HG03097 (cell line): ENCODE data around the gene ZCCHC3.
A peak's percentile ranks its signal among the peaks of the same experiment; 100 is the strongest.

Experiments used
- ATAC-seq: cut with Tn5 transposase; IDR thresholded peaks from one replicate; pipeline ENCODE4 v1.9.1; 2021; ENCODE audit not compliant: unreplicated experiment, low FRiP score

The ZCCHC3 gene

GRCh38 chr20:278607-279571 lies 18.5 kb upstream of the ZCCHC3 start:
- ATAC-seq: no peak

- ATAC-seq: no peak
These were observed 13.2 kb upstream of the ZCCHC3 start for GRCh38 chr20:284172-284571.

- ATAC-seq: no peak
These were observed 10.9 kb upstream of the ZCCHC3 start for GRCh38 chr20:286508-286907.

GRCh38 chr20:288956-289692 lies 8.2 kb upstream of the ZCCHC3 start:
- ATAC-seq: no peak

GRCh38 chr20:289693-290083 lies 7.7 kb upstream of the ZCCHC3 start:
- ATAC-seq: no peak

- peak; percentile 72 for ATAC-seq
These were observed 7.1 kb upstream of the ZCCHC3 start, which contains the start of gene C20orf96 for GRCh38 chr20:290084-290831. C20orf96 (minus strand) TSS chr20:290750; CDS start chr20:290610, 140 bp downstream.

GRCh38 chr20:294602-295001 lies 2.8 kb upstream of the ZCCHC3 start:
- ATAC-seq: no peak

GRCh38 chr20:295804-296203 lies 1.6 kb upstream of the ZCCHC3 start:
- no peak for ATAC-seq

GRCh38 chr20:297925-298775 lies 780 bp downstream of the ZCCHC3 start:
- ATAC-seq: peak; percentile 17

- no peak for ATAC-seq
These were observed 1.5 kb downstream of the ZCCHC3 start for GRCh38 chr20:298776-299391.

- ATAC-seq: no peak
These were observed 3.1 kb downstream of the ZCCHC3 start for GRCh38 chr20:300345-300990.

GRCh38 chr20:301886-302848 lies 4.8 kb downstream of the ZCCHC3 start:
- ATAC-seq: no peak

- no peak for ATAC-seq
These were observed 8.4 kb downstream of the ZCCHC3 start for GRCh38 chr20:305745-306144.

- ATAC-seq: no peak
These were observed 11.2 kb downstream of the ZCCHC3 start for GRCh38 chr20:308427-309038.

GRCh38 chr20:309306-309840 lies 12.0 kb downstream of the ZCCHC3 start:
- no peak for ATAC-seq

- ATAC-seq: peak; percentile 95
These were observed 12.7 kb downstream of the ZCCHC3 start for GRCh38 chr20:309841-310644.
